Astrocyte (in vitro differentiated cells and primary cell): Measurements from ENCODE around the gene CAPS2.

Experiments used
- CTCF ChIP-seq: IDR thresholded peaks from 2 replicates; pipeline ENCODE4 v1.5.1; 2011; ENCODE audit warnings: low read depth, mild to moderate bottlenecking, inconsistent platforms, low read length, moderate library complexity; ENCODE audit not compliant: insufficient read depth
- EZH2 ChIP-seq: IDR thresholded peaks from 2 replicates; pipeline ENCODE4 v1.6.1; 2012; ENCODE audit warnings: mild to moderate bottlenecking, low read length, inconsistent platforms; ENCODE audit not compliant: insufficient read depth

DNA sequence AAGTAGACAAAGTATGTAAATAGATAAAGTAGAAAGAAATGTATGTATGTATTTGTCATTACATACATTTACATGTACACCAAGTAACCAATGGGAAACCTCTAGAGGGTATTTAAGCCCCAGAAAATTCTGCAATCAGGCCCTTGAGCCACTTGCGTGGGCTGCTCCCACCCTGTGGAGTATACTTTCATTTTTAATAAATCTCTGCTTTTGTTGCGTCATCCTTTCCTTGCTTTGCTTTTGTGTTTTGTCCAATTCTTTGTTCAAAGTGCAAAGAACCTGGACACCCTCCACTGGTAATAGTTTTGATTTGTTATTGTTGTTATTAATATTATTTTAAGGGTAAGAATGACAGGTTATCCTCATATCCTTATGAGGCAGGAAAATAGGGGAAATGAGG lies 21.8 kb downstream of the CAPS2 start:
- no peak for TF ChIP-seq EZH2
- TF ChIP-seq CTCF, result no peak
